HepG2 (cell line): ENCODE measurements around the gene GFER. TPM values are rescaled to one million over a fixed set of nuclear protein-coding genes. Genes with fewer than 3 reads are reported as not detected.

Source experiments
- ARNT2 ChIP-seq: sonication (generic); formaldehyde crosslinking; IDR thresholded peaks from 2 replicates; pipeline ENCODE4 v1.8.0; 2022; ENCODE audit warnings: mild to moderate bottlenecking, low read depth, missing genetic modification reagents, moderate library complexity
- CERS6 ChIP-seq: sonication (generic); formaldehyde crosslinking; IDR thresholded peaks from 2 replicates; pipeline ENCODE4 v1.5.0; 2020; ENCODE audit warnings: missing genetic modification reagents
- CHD2 ChIP-seq: IDR thresholded peaks from 2 replicates; pipeline ENCODE4 v1.6.1; 2011; ENCODE audit warnings: low read depth, low read length, improper control_type of control experiment
- FOXM1 ChIP-seq: sonication (generic); formaldehyde crosslinking; IDR thresholded peaks from 2 replicates; pipeline ENCODE4 v1.5.0; 2020; ENCODE audit warnings: missing genetic modification reagents
- JUND ChIP-seq: sonication (generic); formaldehyde crosslinking; IDR thresholded peaks from 2 replicates; pipeline ENCODE4 v1.8.0; 2022; ENCODE audit warnings: mild to moderate bottlenecking, missing genetic modification reagents
- KAT2B ChIP-seq: fragments of 150-350 bp; IDR thresholded peaks from 2 replicates; pipeline ENCODE4 v1.6.1; 2014; ENCODE audit warnings: low read depth, low read length, borderline replicate concordance
- LBX2 ChIP-seq: sonication (generic); formaldehyde crosslinking; IDR thresholded peaks from 2 replicates; pipeline ENCODE4 v1.5.0; 2020; ENCODE audit warnings: missing genetic modification reagents, mild to moderate bottlenecking, borderline replicate concordance
- MZF1 ChIP-seq: sonication (generic); formaldehyde crosslinking; IDR thresholded peaks from 2 replicates; pipeline ENCODE4 v1.8.1; 2023; ENCODE audit warnings: mild to moderate bottlenecking, missing genetic modification reagents, borderline replicate concordance
- PHF21A ChIP-seq: sonication (generic); formaldehyde crosslinking; IDR thresholded peaks from 2 replicates; pipeline ENCODE4 v1.5.0; 2020; ENCODE audit warnings: mild to moderate bottlenecking, missing genetic modification reagents
- POGK ChIP-seq: sonication (generic); formaldehyde crosslinking; conservative IDR thresholded peaks from 2 replicates; pipeline ENCODE4 v1.8.0; 2022; ENCODE audit warnings: mild to moderate bottlenecking, moderate library complexity, missing genetic modification reagents
- PPARG ChIP-seq: conservative IDR thresholded peaks from 2 replicates; pipeline ENCODE4 v1.6.1; 2016; ENCODE audit warnings: missing biosample characterization, missing genetic modification reagents
- SAFB2 ChIP-seq: sonication (generic); formaldehyde crosslinking; IDR thresholded peaks from 2 replicates; pipeline ENCODE4 v1.5.1; 2020; ENCODE audit warnings: missing genetic modification reagents, low read depth, mild to moderate bottlenecking, borderline replicate concordance
- SMAD1 ChIP-seq: sonication (generic); formaldehyde crosslinking; IDR thresholded peaks from 2 replicates; pipeline ENCODE4 v1.4.0; 2020; ENCODE audit warnings: missing genetic modification reagents, low read depth, mild to moderate bottlenecking, borderline replicate concordance
- TAF1 ChIP-seq: sonication (generic); formaldehyde crosslinking; IDR thresholded peaks from 2 replicates; pipeline ENCODE4 v1.4.0; 2020; ENCODE audit warnings: missing genetic modification reagents
- ZBTB38 ChIP-seq: sonication (generic); formaldehyde crosslinking; IDR thresholded peaks from 2 replicates; pipeline ENCODE4 v1.5.1; 2020; ENCODE audit warnings: mild to moderate bottlenecking, missing genetic modification reagents
- ZBTB8A ChIP-seq: sonication (generic); formaldehyde crosslinking; IDR thresholded peaks from 2 replicates; pipeline ENCODE4 v1.4.0; 2020; ENCODE audit warnings: mild to moderate bottlenecking, low read depth, missing genetic modification reagents, borderline replicate concordance
- ZNF18 ChIP-seq: sonication (generic); formaldehyde crosslinking; IDR thresholded peaks from 2 replicates; pipeline ENCODE4 v1.8.0; 2022; ENCODE audit warnings: mild to moderate bottlenecking, missing genetic modification reagents; ENCODE audit not compliant: insufficient replicate concordance
- ZNF367 ChIP-seq: sonication (generic); formaldehyde crosslinking; IDR thresholded peaks from 2 replicates; pipeline ENCODE4 v1.4.0; 2020; ENCODE audit warnings: missing genetic modification reagents, borderline replicate concordance
- ZNF558 ChIP-seq: sonication (generic); formaldehyde crosslinking; IDR thresholded peaks from 2 replicates; pipeline ENCODE4 v1.9.0; 2022; ENCODE audit warnings: mild to moderate bottlenecking, missing genetic modification reagents, borderline replicate concordance
- ZNF572 ChIP-seq: sonication (generic); formaldehyde crosslinking; IDR thresholded peaks from 2 replicates; pipeline ENCODE4 v1.5.1; 2020; ENCODE audit warnings: mild to moderate bottlenecking, missing genetic modification reagents
- ZNF619 ChIP-seq: sonication (generic); formaldehyde crosslinking; IDR thresholded peaks from 2 replicates; pipeline ENCODE4 v1.4.0; 2020; ENCODE audit warnings: mild to moderate bottlenecking, missing genetic modification reagents
- ZNF691 ChIP-seq: sonication (generic); formaldehyde crosslinking; IDR thresholded peaks from 2 replicates; pipeline ENCODE4 v1.4.0; 2020; ENCODE audit warnings: missing genetic modification reagents, low read depth, mild to moderate bottlenecking, borderline replicate concordance
- ZNF703 ChIP-seq: sonication (generic); formaldehyde crosslinking; IDR thresholded peaks from 2 replicates; pipeline ENCODE4 v1.5.1; 2020; ENCODE audit warnings: missing genetic modification reagents, mild to moderate bottlenecking, moderate library complexity, borderline replicate concordance
- ZNF720 ChIP-seq: sonication (generic); formaldehyde crosslinking; IDR thresholded peaks from 2 replicates; pipeline ENCODE4 v1.4.0; 2020; ENCODE audit warnings: missing genetic modification reagents
- polyA plus RNA-seq, 8 experiments: library from polyadenylated mRNA; depleted of rRNA in 3 of 8; stranded (reverse) in 7 of 8; unstranded in 1 of 8; fragments of >200 nt; fragmentation: Illumina TruSeq in 4 of 8; extraction: Trizol in 4 of 8; gene quantifications; 2 replicates each; pipeline versions ENCODE4 v1.2.1 to v1.2.3, GENCODE V29; 2011 to 2016; ENCODE audit warnings: low read depth in 4 of 8, missing spikeins in 1 of 8, mixed read lengths in 1 of 8; ENCODE audit not compliant: insufficient read depth in 1 of 8
- total RNA-seq, 5 experiments: library from RNA; depleted of rRNA; stranded (reverse); fragments of >200 nt; fragmentation: Illumina TruSeq; extraction: Trizol; gene quantifications; 2 replicates each; pipeline ENCODE4 v1.2.3, GENCODE V29; 2016; ENCODE audit warnings: low read depth in 1 of 5

Gene GFER
- total and polyA plus RNA-seq, 2 of the 13 experiments (the other 11 are each of a cell fraction or from before 2014, with no cell fraction given): 28.6 to 71.7 TPM

- TF ChIP-seq ZNF691 (CRISPR knock-in tag) (no peak; the same call in 1 of the 2 replicates), LBX2 (CRISPR knock-in tag) (no peak), ZNF572 (CRISPR knock-in tag) (no peak), FOXM1 (no peak), SMAD1 (CRISPR knock-in tag) (peak; percentile 96; the same call in 1 of the 2 replicates), ZNF703 (no peak; the same call in 1 of the 2 replicates), CHD2 (no peak), ZBTB8A (CRISPR knock-in tag) (no peak), TAF1 (CRISPR knock-in tag) (peak; percentile 80), ZBTB38 (peak; percentile 40), ZNF367 (CRISPR knock-in tag) (no peak), PHF21A (CRISPR knock-in tag) (peak; percentile 65), CERS6 (CRISPR knock-in tag) (no peak), KAT2B (no peak), ZNF18 (CRISPR knock-in tag) (peak; percentile 42), SAFB2 (CRISPR knock-in tag) (peak; percentile 69; the same call in 1 of the 2 replicates), PPARG (CRISPR knock-in tag) (no peak), JUND (0 out of 2 replicates have a peak, but pooled peaks have one; percentile 50), POGK (peak; percentile 75), MZF1 (CRISPR knock-in tag) (no peak), ZNF720 (CRISPR knock-in tag) (no peak), ZNF558 (CRISPR knock-in tag) (no peak; the same call in 1 of the 2 replicates), ZNF619 (0 out of 2 replicates have a peak, but pooled peaks have one; percentile 12), ARNT2 (CRISPR knock-in tag) (peak; percentile 83)
These were observed at the start of gene GFER (continued) for GRCh38 chr16:1983544-1984346.
